Ovary (tissue), 10 donors: ENCODE measurements around the gene GORASP2. TPM values are rescaled to one million over a fixed set of nuclear protein-coding genes. Genes with fewer than 3 reads are reported as not detected.
A peak's percentile ranks its signal among the peaks of the same experiment; 100 is the strongest.

Experiments
- DNase-seq, 5 donors: peaks; one replicate each; pipeline ENCODE4 v3.0.0-alpha.2; 2019 to 2020
- H3K27ac ChIP-seq, 2 donors: fragments of 200-600 bp; one replicate each; pipeline versions ENCODE4 v1.5.1 to v1.8.0; 2019 to 2022
- H3K27me3 ChIP-seq: fragments of 200-600 bp; one replicate; pipeline ENCODE4 v1.8.0; 2022
- H3K36me3 ChIP-seq: fragments of 200-600 bp; sonication (generic); one replicate; pipeline ENCODE4 v1.5.1; 2019
- H3K4me1 ChIP-seq: one replicate; pipeline ENCODE4 v1.8.1; 2013; ENCODE audit warnings: mild to moderate bottlenecking, moderate library complexity; ENCODE audit not compliant: insufficient read depth
- H3K4me3 ChIP-seq: fragments of 200-600 bp; sonication (generic); one replicate; pipeline ENCODE4 v1.5.1; 2017
- H3K9me3 ChIP-seq, 2 donors: fragments of 200-600 bp in 1 of 2; sonication (generic) in 1 of 2; one replicate each; pipeline versions ENCODE4 v1.5.1 to v1.8.1; 2013 to 2019; ENCODE audit warnings: mild to moderate bottlenecking in 1 of 2, moderate library complexity in 1 of 2
- EP300 ChIP-seq: sonication (generic); formaldehyde crosslinking; IDR thresholded peaks from one replicate; pipeline ENCODE4 v1.6.1; 2017; ENCODE audit warnings: antibody characterized with exemption
- POLR2A ChIP-seq: fragments of 450-650 bp; IDR thresholded peaks from one replicate; pipeline ENCODE4 v1.6.1; 2017; ENCODE audit warnings: antibody characterized with exemption, mild to moderate bottlenecking, moderate library complexity
- WGBS, 3 donors: extraction: QIAGEN DNeasy Blood & Tissue Kit in 1 of 3; methylation state at CpG; one replicate each; pipeline versions ENCODE4 v1.1.5 to v1.1.7; 2013 to 2017; 5-methylcytosine and 5-hydroxymethylcytosine counted together
- intact Hi-C, 4 donors: fragments of 100-400 bp; cut with DNase I; formaldehyde crosslinking; loops; one replicate each; pipeline versions ENCODE4 v1.11.0 to v1.15.1; 2022 to 2023
- long read RNA-seq, 3 donors: library from polyadenylated mRNA in 2 of 3; unstranded in 2 of 3; transcript quantifications; one replicate each; pipeline ENCODE4 v2.0.0 and lab custom pipeline, GENCODE V29; 2021 to 2026
- polyA plus RNA-seq, 2 donors: library from polyadenylated mRNA; stranded (reverse); fragments of 200-250 nt in 1 of 2; fragments of 350-450 nt in 1 of 2; fragmentation: Illumina TruSeq in 1 of 2; extraction: RNeasy Lipid Tissue Mini Kit (QIAGEN cat#74804) in 1 of 2; gene quantifications; one replicate each; pipeline ENCODE4 v1.2.3, GENCODE V29; 2013 to 2014
- total RNA-seq, 7 donors: library from RNA; depleted of rRNA in 2 of 7; stranded (reverse); fragments of >200 nt in 2 of 7; fragmentation: NEBNext Ultra II Directional in 3 of 7; extraction: Animal tissue kit (Norgen Biotek cat#: 25700) in 3 of 7; gene quantifications; one replicate each; pipeline versions ENCODE4 v1.1.0 to v1.2.4, GENCODE V29; 2016 to 2023
- TF ChIP-seq, protein P1 (sequence below), 3 donors: fragments of 450-650 bp in 2 of 3; fragments of 200-600 bp in 1 of 3; IDR thresholded peaks; one replicate each; pipeline versions ENCODE4 v1.5.1 to v1.8.0; 2016 to 2022; ENCODE audit warnings: antibody characterized with exemption in 3 of 3, mild to moderate bottlenecking in 1 of 3
- donor health status: DM: no; HTN: no; CAD: no; lungs with moderate emphysema.
- donor health status: DM: no; HTN: no; CAD: no.
- donor health status: Bipolar disorder and iron deficiency.
- donor health status: DM: yes; HTN: yes; CAD: no.
- donor health status: DM: no; HTN: no; CAD: no.
- donor health status: DM: yes; HTN: yes; CAD: no.

Gene GORASP2
- 10 to 100 TPM; 23.8 to 89.2 (median 71.0) TPM for total RNA-seq
- 100 to 1,000 TPM in 1 of 2 donors, 10 to 100 TPM in 1; 41.7 to 132 TPM for polyA plus RNA-seq
- long read RNA-seq, donor 1, transcript GORASP2-201 (10 exons, 3,173 nt): major isoform, 139 of 234 reads
- long read RNA-seq, donor 1, partial matches to known transcripts: 86 of 234 reads
- long read RNA-seq, donor 1, other reads (novel, unspliced or antisense): 5 of 234 reads
- long read RNA-seq, donor 2, transcript GORASP2-201 (10 exons, 3,173 nt): major isoform, 21 of 37 reads
- long read RNA-seq, donor 2, partial matches to known transcripts: 15 of 37 reads
- long read RNA-seq, donor 2, other reads (novel, unspliced or antisense): 0 of 37 reads
- long read RNA-seq, donor 3, transcript GORASP2-201 (10 exons, 3,173 nt): major isoform, 129 of 167 reads
- long read RNA-seq, donor 3, partial matches to known transcripts: 26 of 167 reads
- long read RNA-seq, donor 3, other reads (novel, unspliced or antisense): 7 of 167 reads

DNA sequence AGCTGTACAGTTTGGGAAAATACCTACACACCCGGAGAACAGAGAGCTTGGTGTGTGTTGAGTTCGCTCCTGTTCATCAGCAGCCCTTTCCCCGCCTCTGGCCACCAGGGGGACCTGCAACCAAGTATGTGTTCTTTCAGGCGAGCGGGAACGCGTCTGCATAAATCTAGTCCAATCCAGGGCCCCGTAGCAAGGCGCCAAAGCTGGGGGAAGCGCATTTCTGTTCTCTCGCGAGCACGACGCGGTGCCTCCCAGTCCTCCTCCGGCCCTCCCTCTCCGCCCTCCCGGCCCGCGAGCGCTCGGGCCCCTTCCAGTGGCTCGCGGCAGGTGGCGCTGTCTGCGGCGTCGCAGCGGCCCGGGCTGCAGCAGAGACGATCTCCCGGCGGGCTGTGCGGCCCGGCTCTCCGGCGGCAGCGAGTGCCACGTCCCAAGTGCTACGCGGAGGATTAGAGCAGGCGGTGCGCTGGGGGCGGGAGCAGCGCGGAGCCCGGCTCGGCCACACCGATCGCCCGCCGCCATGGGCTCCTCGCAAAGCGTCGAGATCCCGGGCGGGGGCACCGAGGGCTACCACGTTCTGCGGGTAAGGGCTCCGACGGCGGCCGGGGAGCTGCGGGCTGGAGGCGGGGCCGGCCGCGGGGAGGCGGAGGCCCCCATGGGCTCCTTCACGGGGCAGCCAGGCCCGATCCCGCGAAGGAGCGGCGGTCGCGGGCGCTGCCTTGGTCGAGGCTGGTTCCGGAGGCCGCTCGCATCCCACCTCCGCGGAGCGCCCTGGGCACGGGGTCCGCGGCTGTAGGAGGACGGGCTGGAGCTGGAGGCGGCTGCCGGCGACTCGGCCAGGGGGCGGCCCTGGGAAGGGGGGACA is at the start of gene GORASP2:
GORASP2 (plus strand) TSS at position 430 of the 862 bp plus-strand sequence; CDS start at position 518, 88 bp downstream.
- DNase-seq: peak; percentile 97 to 98 (median 98)
- intact Hi-C loops: no loop called here
- H3K27me3 ChIP-seq: no peaks in the 10 kb centered on the region
- TF ChIP-seq POLR2A: peak; percentile 65
- no peak for TF ChIP-seq EP300
- TF ChIP-seq, protein P1, sequence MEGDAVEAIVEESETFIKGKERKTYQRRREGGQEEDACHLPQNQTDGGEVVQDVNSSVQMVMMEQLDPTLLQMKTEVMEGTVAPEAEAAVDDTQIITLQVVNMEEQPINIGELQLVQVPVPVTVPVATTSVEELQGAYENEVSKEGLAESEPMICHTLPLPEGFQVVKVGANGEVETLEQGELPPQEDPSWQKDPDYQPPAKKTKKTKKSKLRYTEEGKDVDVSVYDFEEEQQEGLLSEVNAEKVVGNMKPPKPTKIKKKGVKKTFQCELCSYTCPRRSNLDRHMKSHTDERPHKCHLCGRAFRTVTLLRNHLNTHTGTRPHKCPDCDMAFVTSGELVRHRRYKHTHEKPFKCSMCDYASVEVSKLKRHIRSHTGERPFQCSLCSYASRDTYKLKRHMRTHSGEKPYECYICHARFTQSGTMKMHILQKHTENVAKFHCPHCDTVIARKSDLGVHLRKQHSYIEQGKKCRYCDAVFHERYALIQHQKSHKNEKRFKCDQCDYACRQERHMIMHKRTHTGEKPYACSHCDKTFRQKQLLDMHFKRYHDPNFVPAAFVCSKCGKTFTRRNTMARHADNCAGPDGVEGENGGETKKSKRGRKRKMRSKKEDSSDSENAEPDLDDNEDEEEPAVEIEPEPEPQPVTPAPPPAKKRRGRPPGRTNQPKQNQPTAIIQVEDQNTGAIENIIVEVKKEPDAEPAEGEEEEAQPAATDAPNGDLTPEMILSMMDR (IDR thresholded peaks at IDR 0.05): peak; percentile 98 to 99 (median 98)
- peaks cover 7% of the 10 kb centered on the region for H3K4me1 ChIP-seq
- H3K36me3 ChIP-seq: no peaks in the 10 kb centered on the region
- WGBS, 3 donors: 0 to 1% (median 1%) methylated on average over 56 to 95 of the region's 95 CpGs
- peaks cover 0 to 3% of the 10 kb centered on the region in 2 donors for H3K9me3 ChIP-seq
- H3K4me3 ChIP-seq: peak within 1 kb of the TSS; percentile 79
- H3K27ac ChIP-seq: peak within 1 kb of the TSS; percentile 85 to 89

DNA sequence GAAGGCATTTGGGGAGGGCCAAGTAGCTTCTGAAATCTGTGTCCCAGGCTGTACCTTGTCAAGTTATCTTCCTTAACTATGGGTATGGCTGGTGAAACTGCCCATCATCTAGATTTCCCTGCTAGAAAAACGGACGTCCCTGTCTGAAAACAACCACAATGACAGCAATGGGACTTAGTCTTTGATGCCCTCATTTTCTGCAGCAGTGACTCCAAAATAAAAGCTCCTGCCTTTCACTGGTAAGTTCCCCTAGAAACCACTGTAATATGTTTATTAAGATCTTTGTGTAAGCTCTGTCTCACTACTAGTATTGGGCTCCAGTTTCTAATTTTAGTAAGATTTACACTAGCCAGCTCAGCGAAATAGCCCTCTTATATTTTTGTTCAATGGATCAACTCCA is 47.2 kb upstream of the GORASP2 start:
- H3K36me3 ChIP-seq: no peaks in the 10 kb centered on the region
- H3K9me3 ChIP-seq: no peaks in the 10 kb centered on the region
- intact Hi-C loops: no loop called here
- 30 to 44% (median 41%) methylated on average over 3 of the region's 3 CpGs for WGBS, 3 donors
- H3K27me3 ChIP-seq: no peaks in the 10 kb centered on the region
- H3K4me1 ChIP-seq: no peaks in the 10 kb centered on the region
- no peak overlapping the region for H3K4me3 ChIP-seq
- no peak for TF ChIP-seq EP300
- TF ChIP-seq POLR2A: no peak
- TF ChIP-seq, protein P1 (IDR thresholded peaks at IDR 0.05): no peak
- no peak overlapping the region for H3K27ac ChIP-seq
- DNase-seq: no peak

DNA sequence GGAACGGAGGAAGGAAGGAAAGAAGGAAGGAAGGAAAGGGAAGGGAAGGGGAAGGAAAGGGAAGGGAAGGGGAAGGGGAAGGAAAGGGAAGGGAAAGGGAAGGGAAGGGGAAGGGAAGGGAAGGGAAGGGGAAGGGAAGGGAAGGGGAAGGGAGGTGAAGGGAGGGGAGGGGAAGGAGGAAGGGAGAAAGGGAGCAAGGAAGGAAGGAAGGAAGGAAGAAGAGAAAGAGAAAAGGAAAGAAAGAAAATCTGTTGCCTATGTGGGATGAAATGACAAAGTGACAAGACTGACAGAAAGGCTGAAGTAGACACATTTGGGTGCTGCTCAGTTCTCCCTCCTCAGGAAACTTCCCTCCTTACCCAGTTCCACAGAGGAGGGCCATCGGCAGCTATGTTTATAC is 46.3 kb upstream of the GORASP2 start:
- no peak for DNase-seq
- no peaks in the 10 kb centered on the region for H3K27me3 ChIP-seq
- no peaks in the 10 kb centered on the region for H3K4me1 ChIP-seq
- H3K27ac ChIP-seq: no peak overlapping the region
- H3K9me3 ChIP-seq: no peaks in the 10 kb centered on the region
- H3K4me3 ChIP-seq: no peak overlapping the region
- WGBS, 3 donors: 83 to 88% (median 83%) methylated on average over 2 of the region's 2 CpGs
- H3K36me3 ChIP-seq: no peaks in the 10 kb centered on the region
- TF ChIP-seq POLR2A (no peak), EP300 (no peak)
- TF ChIP-seq, protein P1 (IDR thresholded peaks at IDR 0.05): no peak
- intact Hi-C loops: no loop called here

DNA sequence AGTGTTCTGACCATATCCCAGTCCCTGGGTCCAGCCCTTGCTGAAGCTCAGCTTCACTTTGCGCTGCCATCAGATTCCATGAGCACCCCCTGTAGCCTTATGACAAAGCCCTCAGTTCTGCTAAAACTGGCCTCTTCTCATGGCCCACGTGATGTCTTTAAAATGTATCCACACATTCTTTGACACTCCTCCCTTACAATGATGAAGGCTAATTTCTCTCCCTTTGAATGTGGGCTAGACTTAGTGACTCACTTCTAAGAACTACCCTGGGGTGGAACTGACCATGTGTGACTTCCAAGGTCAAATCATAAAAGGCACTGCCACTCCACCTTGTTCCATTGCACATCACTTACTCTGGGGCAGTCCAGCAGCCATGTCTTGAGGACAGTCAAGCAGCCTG is 45.4 kb upstream of the GORASP2 start:
- Histone ChIP-seq H3K27me3 (no peaks in the 10 kb centered on the region), H3K9me3 (no peaks in the 10 kb centered on the region), H3K27ac (no peak overlapping the region), H3K4me3 (no peak overlapping the region), H3K4me1 (no peaks in the 10 kb centered on the region), H3K36me3 (no peaks in the 10 kb centered on the region)
- intact Hi-C loops: no loop called here
- WGBS, 3 donors: 86 to 92% (median 91%) methylated on average over 2 of the region's 2 CpGs
- no peak for TF ChIP-seq POLR2A
- TF ChIP-seq EP300: no peak
- TF ChIP-seq, protein P1 (IDR thresholded peaks at IDR 0.05): no peak
- no peak for DNase-seq
